GF-D8 (cell line): ENCODE results near the gene RBM25.
"Not testable (repeated sequence)": the region's sequence is repeated elsewhere in the genome, so short reads cannot be mapped to it uniquely, and the experiment has no call there.

Experiments
- DNase-seq: peaks from one replicate; lab custom pipeline; 2025; lab: John Stamatoyannopoulos, UW

Gene RBM25

DNA sequence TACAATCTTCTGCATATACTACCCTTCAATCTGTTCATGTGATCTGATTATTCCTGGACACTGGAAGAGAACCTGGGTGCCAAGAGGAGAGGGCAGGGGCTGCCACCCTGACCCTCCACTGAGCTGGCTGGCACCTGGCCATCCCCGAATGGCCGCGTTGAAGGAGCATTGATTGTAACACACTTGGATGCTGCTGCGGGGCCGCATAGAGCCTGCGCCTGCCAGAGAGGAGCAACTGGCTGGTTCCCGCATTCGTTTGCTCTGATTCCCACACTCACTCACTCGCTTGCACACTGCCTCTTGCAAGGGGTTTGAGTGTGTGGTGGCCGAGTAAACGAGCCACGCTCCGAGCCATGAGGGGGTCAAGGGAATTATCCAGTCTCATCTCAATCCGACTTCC is 110.4 kb downstream of the RBM25 start:
- DNase-seq: no peak

GRCh38 chr14:73169855-73170254 is 111.5 kb downstream of the RBM25 start:
- DNase-seq: not testable (repeated sequence)

GRCh38 chr14:73170686-73171085 is 112.4 kb downstream of the RBM25 start:
- no peak for DNase-seq

- DNase-seq: no peak
Observed at GRCh38 chr14:73172500-73172899, 114.2 kb downstream of the RBM25 start.

DNA sequence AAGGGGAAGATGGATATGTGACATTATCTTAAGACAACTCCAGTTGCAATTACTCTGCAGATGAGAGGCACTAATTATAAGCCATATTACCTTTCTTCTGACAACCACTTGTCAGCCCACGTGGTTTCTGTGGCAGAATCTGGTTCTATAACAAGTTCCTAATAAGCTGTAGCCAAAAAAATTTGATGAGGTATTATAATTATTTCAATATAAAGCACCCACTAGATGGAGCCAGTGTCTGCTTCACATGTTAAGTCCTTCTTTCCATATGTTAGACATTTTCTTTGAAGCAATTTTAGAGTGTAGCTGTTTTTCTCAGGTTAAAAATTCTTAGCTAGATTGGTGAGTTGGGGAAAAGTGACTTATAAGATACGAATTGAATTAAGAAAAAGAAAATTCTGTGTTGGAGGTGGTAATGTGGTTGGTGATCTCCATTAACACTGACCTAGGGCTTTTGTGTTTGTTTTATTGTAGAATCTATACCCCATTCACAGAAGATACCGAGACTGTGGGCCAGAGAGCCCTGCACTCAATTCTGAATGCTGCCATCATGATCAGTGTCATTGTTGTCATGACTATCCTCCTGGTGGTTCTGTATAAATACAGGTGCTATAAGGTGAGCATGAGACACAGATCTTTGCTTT is 114.9 kb downstream of the RBM25 start:
- DNase-seq: peak; percentile 2
